ENCODE data around the gene SLC44A4.

Gene SLC44A4

DNA sequence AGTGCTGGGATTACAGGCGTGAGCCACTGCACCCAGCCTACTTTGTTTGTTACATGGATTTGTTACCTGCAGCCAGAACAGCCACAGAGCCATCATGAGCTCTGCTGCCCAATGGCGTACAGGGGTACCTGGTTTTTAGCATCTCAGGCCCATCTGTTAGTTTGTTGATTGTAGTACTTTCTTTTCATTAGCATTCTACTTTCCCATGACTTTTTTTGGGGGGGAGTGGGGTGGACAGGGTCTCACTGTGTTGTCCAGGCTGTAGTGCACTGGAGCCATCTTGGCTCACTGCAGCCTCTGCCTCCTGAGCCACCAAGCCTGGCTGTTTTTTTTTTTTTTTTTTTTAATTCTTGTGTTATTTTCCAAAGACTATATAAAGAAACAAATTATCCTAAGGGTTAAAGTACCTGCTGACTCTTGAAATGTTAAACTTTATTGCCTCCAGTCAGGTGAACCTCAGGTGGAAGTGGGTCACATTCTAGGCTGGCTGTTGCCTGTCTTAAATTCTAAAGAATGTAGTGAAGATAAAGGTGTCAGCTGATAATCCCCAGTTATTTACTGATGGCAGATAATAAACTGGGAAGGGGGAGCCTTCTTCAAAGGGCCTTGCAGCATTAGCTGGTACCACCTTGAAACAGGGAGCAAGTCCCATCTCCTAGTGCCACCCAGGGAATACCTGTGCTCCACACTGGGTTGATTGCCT, 31.4 kb downstream of the SLC44A4 start:
- ATAC-seq: no peak
- no peak for TF ChIP-seq ESRRG (CRISPR knock-in tag; IDR thresholded peaks at IDR 0.05)
- TF ChIP-seq TCF4 (CRISPR knock-in tag; IDR thresholded peaks at IDR 0.05; ENCODE audit: borderline replicate concordance): no peak
- TF ChIP-seq SNAI2 (CRISPR knock-in tag; IDR thresholded peaks at IDR 0.05): no peak
- TF ChIP-seq TOX (CRISPR knock-in tag; IDR thresholded peaks at IDR 0.05; ENCODE audit: borderline replicate concordance): no peak
- no peak for TF ChIP-seq ARNTL (CRISPR knock-in tag; IDR thresholded peaks at IDR 0.05; ENCODE audit: borderline replicate concordance, low read depth)
- no peak for TF ChIP-seq CSDC2 (CRISPR knock-in tag; IDR thresholded peaks at IDR 0.05)
- no peak for TF ChIP-seq PPARA (CRISPR knock-in tag; IDR thresholded peaks at IDR 0.05; ENCODE audit: borderline replicate concordance)
- TF ChIP-seq, protein P1, sequence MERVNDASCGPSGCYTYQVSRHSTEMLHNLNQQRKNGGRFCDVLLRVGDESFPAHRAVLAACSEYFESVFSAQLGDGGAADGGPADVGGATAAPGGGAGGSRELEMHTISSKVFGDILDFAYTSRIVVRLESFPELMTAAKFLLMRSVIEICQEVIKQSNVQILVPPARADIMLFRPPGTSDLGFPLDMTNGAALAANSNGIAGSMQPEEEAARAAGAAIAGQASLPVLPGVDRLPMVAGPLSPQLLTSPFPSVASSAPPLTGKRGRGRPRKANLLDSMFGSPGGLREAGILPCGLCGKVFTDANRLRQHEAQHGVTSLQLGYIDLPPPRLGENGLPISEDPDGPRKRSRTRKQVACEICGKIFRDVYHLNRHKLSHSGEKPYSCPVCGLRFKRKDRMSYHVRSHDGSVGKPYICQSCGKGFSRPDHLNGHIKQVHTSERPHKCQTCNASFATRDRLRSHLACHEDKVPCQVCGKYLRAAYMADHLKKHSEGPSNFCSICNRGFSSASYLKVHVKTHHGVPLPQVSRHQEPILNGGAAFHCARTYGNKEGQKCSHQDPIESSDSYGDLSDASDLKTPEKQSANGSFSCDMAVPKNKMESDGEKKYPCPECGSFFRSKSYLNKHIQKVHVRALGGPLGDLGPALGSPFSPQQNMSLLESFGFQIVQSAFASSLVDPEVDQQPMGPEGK (CRISPR knock-in tag; IDR thresholded peaks at IDR 0.05; ENCODE audit: borderline replicate concordance): no peak
- TF ChIP-seq, protein P2, sequence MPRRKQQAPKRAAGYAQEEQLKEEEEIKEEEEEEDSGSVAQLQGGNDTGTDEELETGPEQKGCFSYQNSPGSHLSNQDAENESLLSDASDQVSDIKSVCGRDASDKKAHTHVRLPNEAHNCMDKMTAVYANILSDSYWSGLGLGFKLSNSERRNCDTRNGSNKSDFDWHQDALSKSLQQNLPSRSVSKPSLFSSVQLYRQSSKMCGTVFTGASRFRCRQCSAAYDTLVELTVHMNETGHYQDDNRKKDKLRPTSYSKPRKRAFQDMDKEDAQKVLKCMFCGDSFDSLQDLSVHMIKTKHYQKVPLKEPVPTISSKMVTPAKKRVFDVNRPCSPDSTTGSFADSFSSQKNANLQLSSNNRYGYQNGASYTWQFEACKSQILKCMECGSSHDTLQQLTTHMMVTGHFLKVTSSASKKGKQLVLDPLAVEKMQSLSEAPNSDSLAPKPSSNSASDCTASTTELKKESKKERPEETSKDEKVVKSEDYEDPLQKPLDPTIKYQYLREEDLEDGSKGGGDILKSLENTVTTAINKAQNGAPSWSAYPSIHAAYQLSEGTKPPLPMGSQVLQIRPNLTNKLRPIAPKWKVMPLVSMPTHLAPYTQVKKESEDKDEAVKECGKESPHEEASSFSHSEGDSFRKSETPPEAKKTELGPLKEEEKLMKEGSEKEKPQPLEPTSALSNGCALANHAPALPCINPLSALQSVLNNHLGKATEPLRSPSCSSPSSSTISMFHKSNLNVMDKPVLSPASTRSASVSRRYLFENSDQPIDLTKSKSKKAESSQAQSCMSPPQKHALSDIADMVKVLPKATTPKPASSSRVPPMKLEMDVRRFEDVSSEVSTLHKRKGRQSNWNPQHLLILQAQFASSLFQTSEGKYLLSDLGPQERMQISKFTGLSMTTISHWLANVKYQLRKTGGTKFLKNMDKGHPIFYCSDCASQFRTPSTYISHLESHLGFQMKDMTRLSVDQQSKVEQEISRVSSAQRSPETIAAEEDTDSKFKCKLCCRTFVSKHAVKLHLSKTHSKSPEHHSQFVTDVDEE (CRISPR knock-in tag; IDR thresholded peaks at IDR 0.05): no peak
- TF ChIP-seq ZFP30 (CRISPR knock-in tag; IDR thresholded peaks at IDR 0.05): no peak
- TF ChIP-seq ZNF8 (CRISPR knock-in tag; IDR thresholded peaks at IDR 0.05): no peak
- no peak for TF ChIP-seq ZFP3 (CRISPR knock-in tag; IDR thresholded peaks at IDR 0.05)
- no peak for TF ChIP-seq ZC3H10 (CRISPR knock-in tag; IDR thresholded peaks at IDR 0.05)
- TF ChIP-seq RARB (CRISPR knock-in tag; IDR thresholded peaks at IDR 0.05): no peak
- TF ChIP-seq GLIS3 (CRISPR knock-in tag; IDR thresholded peaks at IDR 0.05): no peak
- TF ChIP-seq OSR1 (CRISPR knock-in tag; IDR thresholded peaks at IDR 0.05): no peak
- TF ChIP-seq ISL1 (CRISPR knock-in tag; IDR thresholded peaks at IDR 0.05): no peak
- TF ChIP-seq, protein P3, sequence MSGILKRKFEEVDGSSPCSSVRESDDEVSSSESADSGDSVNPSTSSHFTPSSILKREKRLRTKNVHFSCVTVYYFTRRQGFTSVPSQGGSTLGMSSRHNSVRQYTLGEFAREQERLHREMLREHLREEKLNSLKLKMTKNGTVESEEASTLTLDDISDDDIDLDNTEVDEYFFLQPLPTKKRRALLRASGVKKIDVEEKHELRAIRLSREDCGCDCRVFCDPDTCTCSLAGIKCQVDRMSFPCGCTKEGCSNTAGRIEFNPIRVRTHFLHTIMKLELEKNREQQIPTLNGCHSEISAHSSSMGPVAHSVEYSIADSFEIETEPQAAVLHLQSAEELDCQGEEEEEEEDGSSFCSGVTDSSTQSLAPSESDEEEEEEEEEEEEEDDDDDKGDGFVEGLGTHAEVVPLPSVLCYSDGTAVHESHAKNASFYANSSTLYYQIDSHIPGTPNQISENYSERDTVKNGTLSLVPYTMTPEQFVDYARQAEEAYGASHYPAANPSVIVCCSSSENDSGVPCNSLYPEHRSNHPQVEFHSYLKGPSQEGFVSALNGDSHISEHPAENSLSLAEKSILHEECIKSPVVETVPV (CRISPR knock-in tag; IDR thresholded peaks at IDR 0.05): no peak
- TF ChIP-seq BACH2 (CRISPR knock-in tag; IDR thresholded peaks at IDR 0.05; ENCODE audit: borderline replicate concordance): no peak
- TF ChIP-seq, protein P4, sequence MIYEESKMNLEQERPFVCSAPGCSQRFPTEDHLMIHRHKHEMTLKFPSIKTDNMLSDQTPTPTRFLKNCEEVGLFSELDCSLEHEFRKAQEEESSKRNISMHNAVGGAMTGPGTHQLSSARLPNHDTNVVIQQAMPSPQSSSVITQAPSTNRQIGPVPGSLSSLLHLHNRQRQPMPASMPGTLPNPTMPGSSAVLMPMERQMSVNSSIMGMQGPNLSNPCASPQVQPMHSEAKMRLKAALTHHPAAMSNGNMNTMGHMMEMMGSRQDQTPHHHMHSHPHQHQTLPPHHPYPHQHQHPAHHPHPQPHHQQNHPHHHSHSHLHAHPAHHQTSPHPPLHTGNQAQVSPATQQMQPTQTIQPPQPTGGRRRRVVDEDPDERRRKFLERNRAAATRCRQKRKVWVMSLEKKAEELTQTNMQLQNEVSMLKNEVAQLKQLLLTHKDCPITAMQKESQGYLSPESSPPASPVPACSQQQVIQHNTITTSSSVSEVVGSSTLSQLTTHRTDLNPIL (CRISPR knock-in tag; IDR thresholded peaks at IDR 0.05; ENCODE audit: low read depth): no peak

DNA sequence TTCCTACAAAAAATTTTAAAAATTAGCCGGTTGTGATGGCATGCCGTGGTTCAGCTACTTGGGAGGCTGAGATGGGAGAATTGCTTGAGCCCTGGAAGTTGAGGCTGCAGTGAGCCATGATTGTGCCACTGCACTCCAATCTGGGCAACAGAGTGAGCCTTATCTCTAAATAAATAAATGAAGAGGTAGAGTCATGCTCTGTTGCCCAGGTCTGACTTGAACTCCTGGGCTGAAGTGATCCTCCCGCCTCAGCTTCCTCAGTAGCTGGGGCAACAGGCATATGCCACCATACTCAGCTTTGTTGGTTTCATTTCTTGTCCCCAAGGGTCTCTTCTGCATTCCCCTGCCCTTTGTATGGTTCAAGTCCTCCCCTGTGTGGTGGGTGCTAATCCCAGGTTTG, 34.3 kb downstream of the SLC44A4 start:
- ATAC-seq: no peak
- TF ChIP-seq, protein P4 (CRISPR knock-in tag; IDR thresholded peaks at IDR 0.05; ENCODE audit: low read depth): no peak
- TF ChIP-seq OSR1 (CRISPR knock-in tag; IDR thresholded peaks at IDR 0.05) (no peak), ZNF565 (CRISPR knock-in tag; conservative IDR thresholded peaks at IDR 0.05; ENCODE audit: low read depth) (no peak), ARNTL (CRISPR knock-in tag; IDR thresholded peaks at IDR 0.05; ENCODE audit: borderline replicate concordance, low read depth) (no peak), CSDC2 (CRISPR knock-in tag; IDR thresholded peaks at IDR 0.05) (no peak), ZNF70 (CRISPR knock-in tag; IDR thresholded peaks at IDR 0.05) (no peak), ZFP3 (CRISPR knock-in tag; IDR thresholded peaks at IDR 0.05) (no peak)
- TF ChIP-seq, protein P5, sequence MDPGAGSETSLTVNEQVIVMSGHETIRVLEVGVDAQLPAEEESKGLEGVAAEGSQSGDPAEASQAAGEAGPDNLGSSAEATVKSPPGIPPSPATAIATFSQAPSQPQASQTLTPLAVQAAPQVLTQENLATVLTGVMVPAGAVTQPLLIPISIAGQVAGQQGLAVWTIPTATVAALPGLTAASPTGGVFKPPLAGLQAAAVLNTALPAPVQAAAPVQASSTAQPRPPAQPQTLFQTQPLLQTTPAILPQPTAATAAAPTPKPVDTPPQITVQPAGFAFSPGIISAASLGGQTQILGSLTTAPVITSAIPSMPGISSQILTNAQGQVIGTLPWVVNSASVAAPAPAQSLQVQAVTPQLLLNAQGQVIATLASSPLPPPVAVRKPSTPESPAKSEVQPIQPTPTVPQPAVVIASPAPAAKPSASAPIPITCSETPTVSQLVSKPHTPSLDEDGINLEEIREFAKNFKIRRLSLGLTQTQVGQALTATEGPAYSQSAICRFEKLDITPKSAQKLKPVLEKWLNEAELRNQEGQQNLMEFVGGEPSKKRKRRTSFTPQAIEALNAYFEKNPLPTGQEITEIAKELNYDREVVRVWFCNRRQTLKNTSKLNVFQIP (CRISPR knock-in tag; IDR thresholded peaks at IDR 0.05; ENCODE audit: borderline replicate concordance, low read depth): no peak
- TF ChIP-seq, protein P3 (CRISPR knock-in tag; IDR thresholded peaks at IDR 0.05): no peak

All from SK-N-SH treated with all-trans-retinoic acid at 6 μM for 48 hours (cell line).